Pons (tissue), 1 donor: ENCODE data around the gene RPS15A.

Source experiments
- DNase-seq: peaks from one replicate; pipeline ENCODE4 v3.0.0-alpha.2; 2016; ENCODE audit warnings: low spot score

RPS15A gene

GRCh38 chr16:18789850-18790706 is at the start of gene RPS15A:
Gene RPS15A, minus strand, starts transcription at chr16:18790334. Its CDS starts 1,221 bp downstream, at chr16:18789113.
- peak; percentile 97 for DNase-seq

GRCh38 chr16:18839555-18839954 is 49.4 kb upstream of the RPS15A start:
- DNase-seq, result no peak

- DNase-seq, result no peak
Measured at GRCh38 chr16:18836702-18837101, 46.6 kb upstream of the RPS15A start.

GRCh38 chr16:18834864-18835263 is 44.7 kb upstream of the RPS15A start:
- DNase-seq, result no peak

- no peak for DNase-seq
Measured at GRCh38 chr16:18833707-18834505, 43.8 kb upstream of the RPS15A start.

GRCh38 chr16:18832613-18833012 is 42.5 kb upstream of the RPS15A start:
- DNase-seq, result no peak

GRCh38 chr16:18832006-18832405 is 41.9 kb upstream of the RPS15A start:
- no peak for DNase-seq

- DNase-seq, result no peak
Measured at GRCh38 chr16:18829251-18829650, 39.1 kb upstream of the RPS15A start.

GRCh38 chr16:18827890-18828289 is 37.8 kb upstream of the RPS15A start:
- no peak for DNase-seq

- peak; percentile 95 for DNase-seq
Measured at GRCh38 chr16:18816286-18816685, 26.2 kb upstream of the RPS15A start.

- no peak for DNase-seq
Measured at GRCh38 chr16:18811925-18812324, 21.8 kb upstream of the RPS15A start.

GRCh38 chr16:18809165-18809564 is 19.0 kb upstream of the RPS15A start:
- no peak for DNase-seq

- no peak for DNase-seq
Measured at GRCh38 chr16:18805257-18805773, 15.2 kb upstream of the RPS15A start.

GRCh38 chr16:18804540-18804939 is 14.4 kb upstream of the RPS15A start:
- DNase-seq, result no peak

GRCh38 chr16:18803569-18804462 is 13.7 kb upstream of the RPS15A start:
- no peak for DNase-seq

GRCh38 chr16:18802767-18803343 is 12.7 kb upstream of the RPS15A start:
- no peak for DNase-seq

GRCh38 chr16:18801145-18801972 is 11.2 kb upstream of the RPS15A start, which contains the start of gene ARL6IP1:
Gene ARL6IP1, minus strand, starts transcription at chr16:18801549. Its CDS starts 83 bp downstream, at chr16:18801466.
- DNase-seq, result peak; percentile 100

- DNase-seq, result no peak
Measured at GRCh38 chr16:18800775-18801144, 10.6 kb upstream of the RPS15A start.

- no peak for DNase-seq
Measured at GRCh38 chr16:18800293-18800692, 10.2 kb upstream of the RPS15A start.

- DNase-seq, result no peak
Measured at GRCh38 chr16:18799500-18799899, 9.4 kb upstream of the RPS15A start.
